ENCODE data around the gene TMEM271. TPM values are rescaled to one million over a fixed set of nuclear protein-coding genes. Genes with fewer than 3 reads are reported as not detected.

The TMEM271 gene
- total and polyA plus RNA-seq, 10 of the 15 experiments (the other 5 are each of a cell fraction or from before 2014, with no cell fraction given), result not detected

- no peak for FAIRE-seq
Measured at GRCh38 chr4:531721-532565, 44.2 kb downstream of the TMEM271 start.

More at GRCh38 chr4:531721-532565, 44.2 kb downstream of the TMEM271 start:
- RAD21 ChIA-PET (ENCODE audit: unreplicated experiment), result no interaction called here
- H3K9me3 ChIP-seq (replicated peaks; ENCODE audit: control insufficient read depth, insufficient read depth, low read length), result peaks cover 3% of the 10 kb centered on the region; the same call in 1 of the 3 replicates
- POLR2A ChIA-PET, result no interaction called here
- TF ChIP-seq CBX5 (IDR thresholded peaks at IDR 0.05; ENCODE audit: low read depth) (no peak), IRF3 (IDR thresholded peaks at IDR 0.05) (no peak), RCOR1 (conservative IDR thresholded peaks at IDR 0.05; ENCODE audit: low read depth, low read length) (no peak), HDAC6 (IDR thresholded peaks at IDR 0.05; ENCODE audit: unreplicated experiment) (no peak), ATF7 (IDR thresholded peaks at IDR 0.05; ENCODE audit: low read depth) (no peak), POLR2A (IDR thresholded peaks at IDR 0.05; ENCODE audit: low read depth, low read length) (no peak), CBX3 (IDR thresholded peaks at IDR 0.05; ENCODE audit: borderline replicate concordance, low read depth) (no peak), CHD4 (IDR thresholded peaks at IDR 0.05) (no peak), IKZF1 (conservative IDR thresholded peaks at IDR 0.05) (no peak), JUNB (IDR thresholded peaks at IDR 0.05) (no peak), BHLHE40 (IDR thresholded peaks at IDR 0.05; ENCODE audit: borderline replicate concordance in 1 of 2, low read depth in 2 of 2, low read length in 1 of 2) (no peak), PRDM15 (CRISPR knock-in tag; IDR thresholded peaks at IDR 0.05) (no peak), SIN3A (IDR thresholded peaks at IDR 0.05; ENCODE audit: low read depth, low read length) (no peak), SMAD5 (IDR thresholded peaks at IDR 0.05; ENCODE audit: low read depth) (no peak), SUZ12 (IDR thresholded peaks at IDR 0.05; ENCODE audit: unreplicated experiment) (no peak)
- TF ChIP-seq, protein P1, sequence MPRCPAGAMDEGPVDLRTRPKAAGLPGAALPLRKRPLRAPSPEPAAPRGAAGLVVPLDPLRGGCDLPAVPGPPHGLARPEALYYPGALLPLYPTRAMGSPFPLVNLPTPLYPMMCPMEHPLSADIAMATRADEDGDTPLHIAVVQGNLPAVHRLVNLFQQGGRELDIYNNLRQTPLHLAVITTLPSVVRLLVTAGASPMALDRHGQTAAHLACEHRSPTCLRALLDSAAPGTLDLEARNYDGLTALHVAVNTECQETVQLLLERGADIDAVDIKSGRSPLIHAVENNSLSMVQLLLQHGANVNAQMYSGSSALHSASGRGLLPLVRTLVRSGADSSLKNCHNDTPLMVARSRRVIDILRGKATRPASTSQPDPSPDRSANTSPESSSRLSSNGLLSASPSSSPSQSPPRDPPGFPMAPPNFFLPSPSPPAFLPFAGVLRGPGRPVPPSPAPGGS (IDR thresholded peaks at IDR 0.05; ENCODE audit: borderline replicate concordance, insufficient read depth, low read depth, low read length, poor library complexity, severe bottlenecking), result no peak
- BruUV-seq (replicated peaks), result no TSS peak
- CTCF ChIA-PET, result no interaction called here
- H3K9ac ChIP-seq (ENCODE audit: control insufficient read depth, insufficient read depth, low read length), result no peak overlapping the region
- no peak overlapping the region for H3K4me2 ChIP-seq (ENCODE audit: control insufficient read depth, insufficient read depth)
- SMC1A ChIA-PET (ENCODE audit: uncharacterized antibody, unreplicated experiment), result no interaction called here
- H3K36me3 ChIP-seq (ENCODE audit: control insufficient read depth in 2 of 2, insufficient read depth in 2 of 2, low read length in 1 of 2), result peaks cover 6 to 18% of the 10 kb centered on the region in 2 experiments; a peak in 3 of 4 replicates
- no peak overlapping the region for H3K4me3 ChIP-seq
- intact Hi-C loops (cut with micrococcal nuclease; ENCODE audit: unreplicated experiment), result no loop called here
- WGBS (ENCODE audit: insufficient coverage, insufficient replicate concordance, low lambda C conversion rate, missing lambda C conversion rate), result 93% methylated on average over 17 of the region's 17 CpGs
- no peaks in the 10 kb centered on the region for H4K20me1 ChIP-seq (ENCODE audit: control insufficient read depth, insufficient read depth)
- H3K27ac ChIP-seq (ENCODE audit: control insufficient read depth, insufficient read depth), result no peak overlapping the region
- H2AFZ ChIP-seq (ENCODE audit: control insufficient read depth, low read depth, low read length), result no peak overlapping the region
- no peak for ATAC-seq
- H3K27me3 ChIP-seq (replicated peaks in 1 of 2; ENCODE audit: control insufficient read depth in 2 of 2, insufficient read depth in 2 of 2, low read length in 1 of 2), result no peaks in the 10 kb centered on the region
- H3K79me2 ChIP-seq (ENCODE audit: control insufficient read depth, insufficient read depth, low read length), result no peaks in the 10 kb centered on the region
- in situ Hi-C loops (cut with MboI), result no loop called here
- no peaks in the 10 kb centered on the region for H3K4me1 ChIP-seq (ENCODE audit: control insufficient read depth, insufficient read depth, low read length)
- no peak for DNase-seq (ENCODE audit: low read depth, low spot score)
